ENCODE results near the gene TTLL11. TPM values are rescaled to one million over a fixed set of nuclear protein-coding genes. Genes with fewer than 3 reads are reported as not detected.
A peak's percentile ranks its signal among the peaks of the same experiment; 100 is the strongest.

The TTLL11 gene
- total and polyA plus RNA-seq, 2 of the 8 experiments (the other 6 are each of a cell fraction or from before 2014, with no cell fraction given) = 0.56 to 0.80 TPM

GRCh38 chr9:122115176-122116035, 22.3 kb upstream of the TTLL11 start:
- CTCF ChIA-PET (ENCODE audit: partially characterized antibody) = interaction anchor here (1.5 to 15.6 kb wide), 7 partner anchors 8 to 253 kb away, joined by 3 to 544 read pairs (median 94); no protein-coding TSS in a partner anchor
- Histone ChIP-seq H3K4me3 (ENCODE audit: extremely low read depth in 1 of 4, insufficient read depth in 2 of 4, low read depth in 3 of 4, low read length in 4 of 4) (no peak overlapping the region), H4K91ac (replicated peaks; ENCODE audit: insufficient read length, low read length) (peak overlapping the region; percentile 50)
- no peak for TF ChIP-seq ATF3 (IDR thresholded peaks at IDR 0.05; ENCODE audit: insufficient read depth, low read depth, low read length)
- no peak for TF ChIP-seq EGR1 (IDR thresholded peaks at IDR 0.05; ENCODE audit: borderline replicate concordance, low read depth, low read length)
- TF ChIP-seq ZNF274 (IDR thresholded peaks at IDR 0.05; ENCODE audit: borderline replicate concordance, extremely low read depth, low read length) = no peak
- TF ChIP-seq JUN (IDR thresholded peaks at IDR 0.05; ENCODE audit: low read depth, low read length) = no peak
- no peak for TF ChIP-seq EP300 (IDR thresholded peaks at IDR 0.05; ENCODE audit: borderline replicate concordance in 1 of 2, low read depth in 2 of 2, low read length in 2 of 2)
- TF ChIP-seq MAX (IDR thresholded peaks at IDR 0.05) = no peak
- TF ChIP-seq HDAC2 (IDR thresholded peaks at IDR 0.05; ENCODE audit: borderline replicate concordance in 1 of 2, low read depth in 2 of 2, low read length in 2 of 2) = no peak
- TF ChIP-seq SIX5 (IDR thresholded peaks at IDR 0.05; ENCODE audit: low read depth, low read length) = no peak

More at GRCh38 chr9:122115176-122116035, 22.3 kb upstream of the TTLL11 start:
- FAIRE-seq (no peak), DNase-seq (ENCODE audit: low read depth in 1 of 2, low spot score in 2 of 2) (no peak)
- peak overlapping the region; percentile 95 for H2BK20ac ChIP-seq (ENCODE audit: low read length)
- H4K8ac ChIP-seq (ENCODE audit: extremely low read depth, insufficient read depth, low read length) = peak overlapping the region; percentile 37; the same call in 1 of the 2 replicates
- no peaks in the 10 kb centered on the region for H3K79me2 ChIP-seq (ENCODE audit: control insufficient read depth in 1 of 2, insufficient read depth in 2 of 2, low read length in 2 of 2)
- H2BK15ac ChIP-seq (ENCODE audit: low read length) = peak overlapping the region; percentile 72; the same call in 1 of the 2 replicates
- no peak overlapping the region for H3K14ac ChIP-seq (ENCODE audit: insufficient read length)
- H3K18ac ChIP-seq (ENCODE audit: extremely low read depth, low read length) = peak overlapping the region; percentile 62; the same call in 1 of the 2 replicates
- no peaks in the 10 kb centered on the region; a peak in 2 of 7 replicates for H3K27me3 ChIP-seq (replicated peaks in 1 of 4; ENCODE audit: control insufficient read depth in 3 of 4, extremely low read depth in 1 of 4, insufficient read depth in 3 of 4, low read length in 3 of 4)
- 87% methylated on average over 12 of the region's 12 CpGs; no CpG with 5 or more reads in 1 of the 2 experiments for WGBS, 2 experiments (ENCODE audit: extremely low coverage in 1 of 2, insufficient coverage in 1 of 2, insufficient read length in 1 of 2, insufficient replicate concordance in 2 of 2, low coverage in 1 of 2, low lambda C conversion rate in 2 of 2, missing lambda C conversion rate in 1 of 2)
- H3K36me3 ChIP-seq (ENCODE audit: control insufficient read depth in 2 of 4, insufficient read depth in 4 of 4, low read length in 3 of 4) = no peaks in the 10 kb centered on the region
- H2BK12ac ChIP-seq (ENCODE audit: low read depth, low read length) = peak overlapping the region; percentile 97; the same call in 1 of the 2 replicates
- peak overlapping the region; percentile 37 to 41; a peak in 1 of 4 replicates for H3K4me2 ChIP-seq (ENCODE audit: insufficient read depth in 1 of 2, low read depth in 2 of 2, low read length in 2 of 2)
- H4K20me1 ChIP-seq (replicated peaks in 1 of 2; ENCODE audit: control insufficient read depth in 1 of 2, insufficient read depth in 2 of 2, low read length in 2 of 2) = no peaks in the 10 kb centered on the region
- no peak overlapping the region; a peak in 1 of 7 replicates for H3K9ac ChIP-seq (replicated peaks in 1 of 4; ENCODE audit: extremely low read depth in 1 of 4, low read depth in 3 of 4, low read length in 3 of 4)
- 0 out of 2 replicates have a peak overlapping the region, but pooled peaks have one; percentile 89 for H2AK5ac ChIP-seq (ENCODE audit: low read depth, low read length)
- no peak overlapping the region for H4K5ac ChIP-seq (ENCODE audit: insufficient read length, low read depth, low read length)
- H2AFZ ChIP-seq (ENCODE audit: low read length) = 0 out of 2 replicates have a peak overlapping the region, but pooled peaks have one; percentile 54
- no peaks in the 10 kb centered on the region for H3K9me3 ChIP-seq (ENCODE audit: insufficient read depth in 2 of 2, low read depth in 1 of 2, low read length in 1 of 2)
- no peak overlapping the region for H2BK120ac ChIP-seq (replicated peaks; ENCODE audit: low read depth, low read length)
- H3K4ac ChIP-seq (replicated peaks; ENCODE audit: insufficient read length, low read depth, low read length) = peak overlapping the region; percentile 8
- H3K23me2 ChIP-seq (ENCODE audit: low read depth, low read length) = no peaks in the 10 kb centered on the region
- peak overlapping the region; percentile 1; the same call in 1 of the 2 replicates for H2BK5ac ChIP-seq (ENCODE audit: low read depth, low read length)
- no peak overlapping the region for H3K23ac ChIP-seq (ENCODE audit: insufficient read length)
- POLR2A ChIA-PET (ENCODE audit: partially characterized antibody) = interaction anchor here (1.1 to 1.2 kb wide), 4 partner anchors 8 to 27 kb away, joined by 3 to 4 read pairs (median 4); no protein-coding TSS in a partner anchor
- no peaks in the 10 kb centered on the region for H3K79me1 ChIP-seq (ENCODE audit: low read depth, low read length)
- H3K56ac ChIP-seq (replicated peaks; ENCODE audit: insufficient read length, low read depth, low read length) = no peak overlapping the region
- H3K27ac ChIP-seq (ENCODE audit: low read depth, low read length) = peak overlapping the region; percentile 51; the same call in 1 of the 2 replicates
- peaks cover 8 to 16% (median 12%) of the 10 kb centered on the region in 4 experiments for H3K4me1 ChIP-seq (replicated peaks in 1 of 4; ENCODE audit: control insufficient read depth in 3 of 4, insufficient read depth in 4 of 4, low read length in 3 of 4)

Measured in H1 (cell line).